ENCODE data around the gene BUD31. TPM values are rescaled to one million over a fixed set of nuclear protein-coding genes. Genes with fewer than 3 reads are reported as not detected.

Gene BUD31
- total RNA-seq, 1 experiment from 2014 or later, result 199 TPM

DNA sequence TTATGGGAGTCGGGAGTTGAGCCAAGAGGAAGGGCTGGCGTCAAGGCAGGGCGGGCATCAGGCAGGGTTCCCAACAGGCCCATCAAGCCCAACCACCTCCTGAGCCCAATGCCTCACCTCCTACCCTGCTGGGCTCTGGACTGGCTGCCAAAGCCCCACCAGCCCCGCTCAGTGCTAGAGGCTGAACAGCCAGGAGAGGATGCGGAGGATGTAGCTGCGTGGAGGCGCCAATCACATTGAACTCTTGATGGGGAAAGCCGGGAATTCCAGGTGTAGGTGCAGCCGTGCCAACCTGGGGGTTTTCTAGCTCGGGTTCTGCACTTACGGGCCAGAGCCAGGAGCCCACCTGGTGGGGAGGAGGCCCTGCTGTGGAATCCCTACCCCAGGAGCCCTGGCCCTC lies 44.3 kb downstream of the BUD31 start:
- Mint-ChIP-seq H3K36me3 (ENCODE audit: insufficient read depth, unreplicated experiment) (peaks cover 92% of the 10 kb centered on the region), H3K9me3 (ENCODE audit: unreplicated experiment) (no peaks in the 10 kb centered on the region), H3K4me3 (ENCODE audit: unreplicated experiment) (no peak overlapping the region), H3K4me1 (ENCODE audit: low read depth, unreplicated experiment) (peaks cover 12% of the 10 kb centered on the region), H3K27me3 (ENCODE audit: insufficient read depth, unreplicated experiment) (no peaks in the 10 kb centered on the region), H3K27ac (ENCODE audit: unreplicated experiment) (peak overlapping the region; percentile 39)
- intact Hi-C loops (cut with micrococcal nuclease; ENCODE audit: unreplicated experiment), result no loop called here
- DNase-seq, result no peak
- ChIA-PET CTCF (no interaction called here), POLR2A (no interaction called here)
- no peak overlapping the region for H3K4me3 ChIP-seq (ENCODE audit: low read depth, low read length)
- H3K4me1 ChIP-seq, result no peaks in the 10 kb centered on the region
- BruUV-seq (replicated peaks), result no TSS peak
- TF ChIP-seq, protein P1, sequence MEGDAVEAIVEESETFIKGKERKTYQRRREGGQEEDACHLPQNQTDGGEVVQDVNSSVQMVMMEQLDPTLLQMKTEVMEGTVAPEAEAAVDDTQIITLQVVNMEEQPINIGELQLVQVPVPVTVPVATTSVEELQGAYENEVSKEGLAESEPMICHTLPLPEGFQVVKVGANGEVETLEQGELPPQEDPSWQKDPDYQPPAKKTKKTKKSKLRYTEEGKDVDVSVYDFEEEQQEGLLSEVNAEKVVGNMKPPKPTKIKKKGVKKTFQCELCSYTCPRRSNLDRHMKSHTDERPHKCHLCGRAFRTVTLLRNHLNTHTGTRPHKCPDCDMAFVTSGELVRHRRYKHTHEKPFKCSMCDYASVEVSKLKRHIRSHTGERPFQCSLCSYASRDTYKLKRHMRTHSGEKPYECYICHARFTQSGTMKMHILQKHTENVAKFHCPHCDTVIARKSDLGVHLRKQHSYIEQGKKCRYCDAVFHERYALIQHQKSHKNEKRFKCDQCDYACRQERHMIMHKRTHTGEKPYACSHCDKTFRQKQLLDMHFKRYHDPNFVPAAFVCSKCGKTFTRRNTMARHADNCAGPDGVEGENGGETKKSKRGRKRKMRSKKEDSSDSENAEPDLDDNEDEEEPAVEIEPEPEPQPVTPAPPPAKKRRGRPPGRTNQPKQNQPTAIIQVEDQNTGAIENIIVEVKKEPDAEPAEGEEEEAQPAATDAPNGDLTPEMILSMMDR (IDR thresholded peaks at IDR 0.05; ENCODE audit: insufficient read depth in 1 of 2, low read depth in 1 of 2, low read length in 1 of 2, severe bottlenecking in 1 of 2, unreplicated experiment in 1 of 2), result no peak
- no peaks in the 10 kb centered on the region for H3K9me3 ChIP-seq
- no peaks in the 10 kb centered on the region for H3K27me3 ChIP-seq (replicated peaks; ENCODE audit: control insufficient read depth, insufficient read depth, low read length)
- H3K36me3 ChIP-seq (ENCODE audit: control insufficient read depth, insufficient read depth, low read length), result peaks cover 11% of the 10 kb centered on the region

DNA sequence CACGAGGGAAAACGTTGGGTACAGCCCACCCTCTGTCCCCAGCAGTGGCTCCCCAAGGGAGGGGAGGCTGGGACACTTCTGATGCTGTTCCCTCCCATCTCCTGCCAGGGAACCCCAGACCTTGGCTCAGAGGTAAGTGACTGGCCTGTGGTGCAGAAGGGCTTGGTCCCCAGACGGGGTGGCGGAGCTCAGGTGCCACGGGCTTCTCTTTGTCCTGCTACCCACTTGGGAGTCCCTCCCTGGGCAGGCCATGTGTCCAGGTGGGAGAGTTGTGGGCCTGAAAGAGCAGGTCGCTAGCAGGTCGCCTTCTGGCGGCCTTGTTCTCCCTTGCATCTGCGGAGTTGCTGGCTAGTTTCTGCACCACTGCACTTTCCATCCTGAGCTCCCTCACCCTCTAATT lies 47.1 kb downstream of the BUD31 start:
- BruUV-seq (replicated peaks), result no TSS peak
- H3K9me3 Mint-ChIP-seq (ENCODE audit: unreplicated experiment), result no peaks in the 10 kb centered on the region
- Histone ChIP-seq H3K9me3 (no peaks in the 10 kb centered on the region), H3K36me3 (ENCODE audit: control insufficient read depth, insufficient read depth, low read length) (peaks cover 13% of the 10 kb centered on the region), H3K4me3 (ENCODE audit: low read depth, low read length) (no peak overlapping the region), H3K4me1 (no peaks in the 10 kb centered on the region), H3K27me3 (replicated peaks; ENCODE audit: control insufficient read depth, insufficient read depth, low read length) (no peaks in the 10 kb centered on the region)
- intact Hi-C loops (cut with micrococcal nuclease; ENCODE audit: unreplicated experiment), result no loop called here
- H3K36me3 Mint-ChIP-seq (ENCODE audit: insufficient read depth, unreplicated experiment), result peaks cover 93% of the 10 kb centered on the region
- peak overlapping the region; percentile 48 for H3K27ac Mint-ChIP-seq (ENCODE audit: unreplicated experiment)
- no peak overlapping the region for H3K4me3 Mint-ChIP-seq (ENCODE audit: unreplicated experiment)
- H3K4me1 Mint-ChIP-seq (ENCODE audit: low read depth, unreplicated experiment), result peaks cover 19% of the 10 kb centered on the region
- DNase-seq, result no peak
- TF ChIP-seq, protein P1 (IDR thresholded peaks at IDR 0.05; ENCODE audit: insufficient read depth in 1 of 2, low read depth in 1 of 2, low read length in 1 of 2, severe bottlenecking in 1 of 2, unreplicated experiment in 1 of 2), result no peak
- ChIA-PET POLR2A (interaction anchor here (0.6 kb wide), 1 partner anchor 36 kb away, joined by 3 read pairs; no protein-coding TSS in a partner anchor), CTCF (no interaction called here)
- no peaks in the 10 kb centered on the region for H3K27me3 Mint-ChIP-seq (ENCODE audit: insufficient read depth, unreplicated experiment)

DNA sequence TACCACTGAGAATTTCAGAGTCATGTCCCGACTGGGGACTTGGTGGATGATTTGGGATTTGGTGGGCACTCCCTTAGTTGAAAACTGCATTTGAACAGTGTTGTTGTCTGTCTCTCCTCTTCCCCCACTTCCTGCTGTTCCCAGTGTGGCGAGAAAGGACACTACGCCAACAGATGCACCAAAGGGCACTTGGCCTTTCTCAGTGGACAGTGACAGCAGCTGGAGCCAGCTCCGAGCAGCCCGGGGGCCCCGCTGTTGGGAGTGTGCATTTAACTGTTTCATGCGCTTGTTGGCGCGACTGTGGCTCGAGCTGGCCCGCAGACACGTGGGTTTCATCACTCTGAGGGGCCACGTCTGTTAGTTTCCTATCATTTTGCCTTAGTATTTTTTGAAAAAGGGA lies 47.5 kb downstream of the BUD31 start:
- BruUV-seq (replicated peaks), result no TSS peak
- TF ChIP-seq, protein P1 (IDR thresholded peaks at IDR 0.05; ENCODE audit: insufficient read depth in 1 of 2, low read depth in 1 of 2, low read length in 1 of 2, severe bottlenecking in 1 of 2, unreplicated experiment in 1 of 2), result no peak

More for the DNA sequence above, 47.5 kb downstream of the BUD31 start:
- no peak overlapping the region for H3K4me3 ChIP-seq (ENCODE audit: low read depth, low read length)
- ChIA-PET CTCF (no interaction called here), POLR2A (interaction anchor here (0.6 kb wide), 1 partner anchor 36 kb away, joined by 3 read pairs; no protein-coding TSS in a partner anchor)
- H3K9me3 ChIP-seq, result no peaks in the 10 kb centered on the region
- H3K4me3 Mint-ChIP-seq (ENCODE audit: unreplicated experiment), result no peak overlapping the region
- peaks cover 93% of the 10 kb centered on the region for H3K36me3 Mint-ChIP-seq (ENCODE audit: insufficient read depth, unreplicated experiment)
- H3K27ac Mint-ChIP-seq (ENCODE audit: unreplicated experiment), result peak overlapping the region; percentile 48
- H3K27me3 ChIP-seq (replicated peaks; ENCODE audit: control insufficient read depth, insufficient read depth, low read length), result no peaks in the 10 kb centered on the region
- intact Hi-C loops (cut with micrococcal nuclease; ENCODE audit: unreplicated experiment), result no loop called here
- H3K4me1 ChIP-seq, result no peaks in the 10 kb centered on the region
- H3K36me3 ChIP-seq (ENCODE audit: control insufficient read depth, insufficient read depth, low read length), result peaks cover 13% of the 10 kb centered on the region
- H3K27me3 Mint-ChIP-seq (ENCODE audit: insufficient read depth, unreplicated experiment), result no peaks in the 10 kb centered on the region
- no peaks in the 10 kb centered on the region for H3K9me3 Mint-ChIP-seq (ENCODE audit: unreplicated experiment)
- DNase-seq, result no peak
- H3K4me1 Mint-ChIP-seq (ENCODE audit: low read depth, unreplicated experiment), result peaks cover 22% of the 10 kb centered on the region
